GM18526 (cell line): ENCODE measurements around the gene ARL1.
A peak's percentile ranks its signal among the peaks of the same experiment; 100 is the strongest.

Source experiments
- POLR2A ChIP-seq: IDR thresholded peaks from 3 replicates; pipeline ENCODE4 v1.6.1; 2011; ENCODE audit not compliant: insufficient read length; ENCODE audit errors: extremely low read depth

The ARL1 gene

GRCh38 chr12:101407436-101408345 is at the start of gene ARL1:
TSS of gene ARL1 (minus strand) at chr12:101407772. CDS start at chr12:101407645, 127 bp downstream.
- peak; percentile 73 for TF ChIP-seq POLR2A

- no peak for TF ChIP-seq POLR2A
Observed at GRCh38 chr12:101455685-101456084, 48.1 kb upstream of the ARL1 start.

GRCh38 chr12:101441461-101442224 is 34.1 kb upstream of the ARL1 start:
- no peak for TF ChIP-seq POLR2A

- TF ChIP-seq POLR2A = no peak
Observed at GRCh38 chr12:101439236-101439635, 31.7 kb upstream of the ARL1 start.

- TF ChIP-seq POLR2A = no peak
Observed at GRCh38 chr12:101436136-101436535, 28.6 kb upstream of the ARL1 start.

- TF ChIP-seq POLR2A = no peak
Observed at GRCh38 chr12:101430456-101430855, 22.9 kb upstream of the ARL1 start.

GRCh38 chr12:101424620-101425019 is 17.0 kb upstream of the ARL1 start:
- no peak for TF ChIP-seq POLR2A

- TF ChIP-seq POLR2A = no peak
Observed at GRCh38 chr12:101415228-101415627, 7.7 kb upstream of the ARL1 start.

- TF ChIP-seq POLR2A = no peak
Observed at GRCh38 chr12:101414533-101415119, 7.1 kb upstream of the ARL1 start.

GRCh38 chr12:101407049-101407435 is 530 bp downstream of the ARL1 start:
- TF ChIP-seq POLR2A = no peak

- TF ChIP-seq POLR2A = no peak
Observed at GRCh38 chr12:101379149-101379548, 28.4 kb downstream of the ARL1 start.

- TF ChIP-seq POLR2A = no peak
Observed at GRCh38 chr12:101375573-101375972, 32.0 kb downstream of the ARL1 start.

GRCh38 chr12:101372431-101372830 is 35.1 kb downstream of the ARL1 start:
- TF ChIP-seq POLR2A = no peak

- no peak for TF ChIP-seq POLR2A
Observed at GRCh38 chr12:101368016-101368415, 39.6 kb downstream of the ARL1 start.

- TF ChIP-seq POLR2A = no peak
Observed at GRCh38 chr12:101361455-101361854, 46.1 kb downstream of the ARL1 start.

GRCh38 chr12:101356794-101357193 is 50.8 kb downstream of the ARL1 start:
- no peak for TF ChIP-seq POLR2A
